GM19324 (cell line): ENCODE data around the gene MIER1.
A peak's percentile ranks its signal among the peaks of the same experiment; 100 is the strongest.

Source experiments
- ATAC-seq: cut with Tn5 transposase; IDR thresholded peaks from one replicate; pipeline ENCODE4 v1.9.1; 2021; ENCODE audit warnings: mild to moderate bottlenecking, moderate library complexity; ENCODE audit not compliant: unreplicated experiment, low FRiP score

MIER1 gene

GRCh38 chr1:66996018-66996682, 71.4 kb downstream of the MIER1 start:
- ATAC-seq, result peak; percentile 70

GRCh38 chr1:66998972-66999371, 74.2 kb downstream of the MIER1 start:
- no peak for ATAC-seq

- ATAC-seq, result no peak
Observed at GRCh38 chr1:66999640-67000400, 75.0 kb downstream of the MIER1 start.

- no peak for ATAC-seq
Observed at GRCh38 chr1:67001682-67002425, 77.1 kb downstream of the MIER1 start.

DNA sequence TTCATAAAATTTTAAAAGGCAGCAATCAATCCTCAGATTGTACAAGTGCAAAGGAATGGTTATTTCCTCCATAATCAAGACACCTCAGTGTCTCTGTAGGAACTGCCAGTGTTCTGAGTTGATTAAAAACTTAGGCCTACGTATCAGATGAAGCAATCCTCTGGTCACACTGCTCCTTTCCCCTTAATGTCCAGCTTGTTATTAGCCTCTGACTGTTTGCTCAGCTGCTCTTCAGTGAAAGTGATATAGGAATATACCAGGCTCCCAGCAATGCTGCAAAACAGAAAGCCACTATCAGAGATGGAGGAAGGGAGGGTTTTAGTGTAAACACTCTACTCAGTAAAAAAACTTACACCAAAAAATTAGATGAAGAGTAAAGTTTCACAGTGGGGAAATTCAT, 79.4 kb downstream of the MIER1 start:
- no peak for ATAC-seq

DNA sequence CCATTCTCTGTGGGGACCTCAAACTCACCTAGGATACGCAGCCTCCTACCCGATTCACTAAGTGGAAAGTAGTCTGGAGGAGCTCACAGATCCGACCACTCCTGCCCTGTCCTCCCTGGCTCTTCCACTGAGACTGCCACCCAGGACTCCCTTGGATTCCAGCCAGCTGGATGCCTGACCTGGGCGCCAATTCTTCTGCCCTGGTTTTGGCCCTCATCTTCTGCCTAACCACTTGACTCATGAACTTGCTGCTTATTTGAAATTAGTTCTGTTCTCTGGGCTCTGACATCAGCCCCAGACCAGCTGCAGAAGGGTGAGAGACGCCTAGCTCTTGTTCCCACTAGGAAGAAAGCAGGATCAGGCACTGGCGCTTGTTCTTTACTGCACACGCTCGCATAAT, 80.3 kb downstream of the MIER1 start:
- no peak for ATAC-seq

GRCh38 chr1:67009792-67010191, 85.0 kb downstream of the MIER1 start:
- no peak for ATAC-seq

- ATAC-seq, result no peak
Observed at GRCh38 chr1:67013573-67013972, 88.8 kb downstream of the MIER1 start.

GRCh38 chr1:67018574-67018973, 93.8 kb downstream of the MIER1 start:
- no peak for ATAC-seq

- ATAC-seq, result no peak
Observed at GRCh38 chr1:67019121-67019520, 94.3 kb downstream of the MIER1 start.

- no peak for ATAC-seq
Observed at GRCh38 chr1:67019600-67020136, 94.9 kb downstream of the MIER1 start.

GRCh38 chr1:67020304-67020703, 95.5 kb downstream of the MIER1 start:
- ATAC-seq, result no peak

DNA sequence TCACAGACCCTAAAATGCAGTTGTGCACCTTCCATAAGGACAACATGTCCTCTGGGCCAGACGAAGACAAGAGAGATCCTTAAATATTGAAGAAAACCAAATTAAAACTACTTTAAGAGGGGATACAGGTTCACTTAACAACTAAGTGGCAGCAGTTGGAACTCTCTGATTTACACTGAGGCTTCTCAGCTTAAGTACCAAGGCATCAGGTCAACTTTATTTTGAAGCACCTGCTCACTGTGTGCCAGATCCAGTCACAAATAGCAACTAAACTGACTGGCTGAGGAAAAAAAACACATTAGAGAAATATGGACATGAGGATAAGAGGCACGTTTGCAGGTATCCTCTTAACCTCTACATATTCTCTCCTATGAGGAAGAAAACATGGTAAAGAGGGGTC, 96.0 kb downstream of the MIER1 start:
- no peak for ATAC-seq

DNA sequence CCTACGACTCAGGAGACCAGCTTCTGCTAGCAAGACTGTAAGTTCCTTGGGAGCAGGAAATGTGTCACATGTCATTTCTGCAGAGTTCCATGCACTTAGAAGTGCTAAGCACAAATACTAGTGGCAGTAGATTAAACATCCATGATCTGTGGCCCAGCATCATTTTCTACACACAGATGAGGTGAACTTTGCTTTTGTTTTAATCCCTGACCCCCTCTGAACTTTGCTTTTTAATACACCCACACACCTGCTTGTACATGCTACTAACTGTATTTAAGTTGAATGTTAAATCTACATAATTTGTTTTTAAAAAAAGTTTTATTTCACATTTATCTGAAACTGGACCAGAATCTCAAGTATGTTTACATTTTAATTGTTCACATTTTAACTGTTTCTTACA, 104.7 kb downstream of the MIER1 start:
- ATAC-seq, result no peak

DNA sequence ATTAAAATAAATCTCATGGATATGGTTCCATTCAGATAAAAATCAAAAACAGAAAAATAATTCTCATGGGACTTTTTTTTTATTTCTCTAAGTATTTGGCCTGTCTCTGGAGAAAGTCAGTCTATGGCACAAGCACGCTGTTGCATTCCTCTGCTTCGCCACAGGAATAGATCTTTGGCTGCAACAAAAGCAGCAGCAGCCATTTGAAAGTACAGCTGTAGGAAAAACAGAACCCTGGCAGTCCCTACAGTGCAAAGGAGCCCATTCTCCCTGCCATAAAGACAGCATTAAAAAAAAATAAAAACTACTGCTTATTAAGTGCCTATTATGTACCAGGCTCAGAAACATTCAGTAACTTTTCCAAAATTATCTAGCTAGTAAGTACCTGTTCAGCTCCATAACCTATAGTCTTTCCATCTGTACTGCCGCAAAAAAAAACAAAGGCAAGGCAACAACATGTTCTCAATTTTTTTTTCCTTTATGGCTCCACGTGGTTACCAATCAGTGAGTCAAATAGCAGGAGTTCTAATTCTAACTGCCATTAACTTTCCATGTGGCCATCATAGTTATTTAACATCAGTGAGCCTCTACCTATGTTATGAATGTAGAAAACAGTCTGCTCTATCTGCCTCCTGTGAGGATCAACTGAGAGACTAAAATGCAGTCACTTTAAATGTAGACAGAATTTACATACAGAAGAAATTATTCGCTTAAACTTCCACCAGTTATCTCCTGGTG, 106.5 kb downstream of the MIER1 start:
- ATAC-seq, result no peak

DNA sequence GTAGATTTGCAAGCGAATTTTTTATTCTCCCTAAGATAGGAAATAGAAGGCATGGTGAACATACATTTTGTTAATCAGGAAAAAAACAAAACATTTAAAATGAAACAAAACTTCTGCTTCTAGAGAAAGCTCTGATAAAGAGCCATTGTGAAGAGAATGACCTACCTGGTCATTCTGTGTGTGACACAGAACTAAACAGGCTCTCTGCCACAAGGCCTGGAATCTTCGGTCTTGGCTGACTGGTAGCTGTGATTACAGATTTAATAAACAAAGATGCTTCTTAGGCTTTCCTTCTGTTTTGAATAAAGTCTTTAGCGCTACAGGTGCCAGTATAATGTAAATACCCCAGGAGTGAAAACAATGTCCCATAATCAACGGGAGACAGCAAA, 107.1 kb downstream of the MIER1 start:
- no peak for ATAC-seq
